HEK293T (cell line): ENCODE results near the gene RAPGEF6.

Experiments
- ARNT ChIP-seq: fragments of 450-650 bp; IDR thresholded peaks from 2 replicates; pipeline ENCODE4 v1.6.1; 2017; ENCODE audit warnings: mild to moderate bottlenecking
- BHLHE40 ChIP-seq: fragments of 450-650 bp; IDR thresholded peaks from 2 replicates; pipeline ENCODE4 v1.6.1; 2016; ENCODE audit warnings: mild to moderate bottlenecking, moderate library complexity, borderline replicate concordance
- CTBP1 ChIP-seq: fragments of 450-650 bp; IDR thresholded peaks from 2 replicates; pipeline ENCODE4 v1.6.1; 2016; ENCODE audit warnings: borderline replicate concordance
- ELF4 ChIP-seq: fragments of 450-650 bp; IDR thresholded peaks from 2 replicates; pipeline ENCODE4 v1.6.1; 2017; ENCODE audit warnings: antibody characterized with exemption
- FOXK2 ChIP-seq: fragments of 450-650 bp; IDR thresholded peaks from 2 replicates; pipeline ENCODE4 v1.6.1; 2016; ENCODE audit warnings: mild to moderate bottlenecking
- FOXM1 ChIP-seq: fragments of 450-650 bp; IDR thresholded peaks from 2 replicates; pipeline ENCODE4 v1.6.1; 2017; ENCODE audit warnings: mild to moderate bottlenecking, borderline replicate concordance
- HDGF ChIP-seq: fragments of 450-650 bp; IDR thresholded peaks from 2 replicates; pipeline ENCODE4 v1.6.1; 2017; ENCODE audit warnings: antibody characterized with exemption, borderline replicate concordance
- NFRKB ChIP-seq: fragments of 450-650 bp; IDR thresholded peaks from 2 replicates; pipeline ENCODE4 v1.6.1; 2016; ENCODE audit warnings: mild to moderate bottlenecking, moderate library complexity
- SP1 ChIP-seq: fragments of 450-650 bp; IDR thresholded peaks from 2 replicates; pipeline ENCODE4 v1.6.1; 2017
- SUZ12 ChIP-seq: fragments of 450-650 bp; IDR thresholded peaks from 2 replicates; pipeline ENCODE4 v1.6.1; 2016; ENCODE audit warnings: mild to moderate bottlenecking

DNA sequence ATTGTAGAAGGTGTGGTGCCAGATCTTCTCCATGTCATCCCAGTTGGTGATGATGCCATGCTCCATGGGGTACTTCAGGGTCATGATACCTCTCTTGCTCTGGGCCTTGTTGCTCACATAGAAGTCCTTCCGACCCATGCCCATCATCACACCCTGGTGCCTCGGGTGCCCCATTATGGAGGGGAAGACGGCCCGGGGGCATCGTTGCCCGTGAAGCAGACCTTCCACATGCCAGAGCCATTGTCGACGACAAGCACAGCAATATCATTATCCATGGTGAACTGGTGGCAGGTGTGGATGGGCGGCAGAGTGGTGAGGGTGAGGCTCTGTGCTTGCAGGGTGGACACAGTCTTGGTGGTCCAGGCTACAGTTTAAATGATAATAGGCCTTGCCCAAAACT lies 24.8 kb upstream of the RAPGEF6 start:
- TF ChIP-seq SP1: no peak
- TF ChIP-seq ARNT: no peak
- TF ChIP-seq BHLHE40: no peak
- no peak for TF ChIP-seq HDGF
- TF ChIP-seq SUZ12: no peak
- no peak for TF ChIP-seq ELF4
- no peak for TF ChIP-seq NFRKB
- no peak for TF ChIP-seq FOXM1
- TF ChIP-seq FOXK2: no peak
- TF ChIP-seq CTBP1: no peak
